K562 (cell line): ENCODE results near the gene PRF1. TPM values are rescaled to one million over a fixed set of nuclear protein-coding genes. Genes with fewer than 3 reads are reported as not detected.

ENCODE experiments used
- ATAC-seq: fragments of 200-7000 bp; cut with Tn5 transposase; 3 replicates; pipeline ENCODE4 v1.9.1; 2020; ENCODE audit warnings: moderate library complexity
- BruUV-seq: library from RNA; stranded (reverse); fragments of 400-500 nt; replicated peaks from 2 replicates; lab custom pipeline; 2021; lab: Mats Ljungman, UMichigan
- CTCF ChIA-PET: fragments of 300-600 bp; formaldehyde crosslinking; extraction: SDS; loops from one replicate; lab custom pipeline; 2021; ENCODE audit warnings: low intra/inter-chr PET ratio; lab: Yijun Ruan, JAX
- POLR2A ChIA-PET: fragments of 300-600, 350-650 bp; sonication (Branson Sonifier 250); formaldehyde crosslinking; extraction: SDS; loops from one replicate; lab custom pipeline; 2021; ENCODE audit warnings: antibody characterized with exemption, inconsistent platforms; lab: Yijun Ruan, JAX
- DNase-seq, 4 experiments: peaks; one replicate each; pipeline versions ENCODE4 v3.0.0 to v3.0.0-alpha.2; 2011 to 2018; ENCODE audit warnings: low spot score in 3 of 4, mixed read lengths in 3 of 4; ENCODE audit errors: extremely low read depth in 1 of 4
- FAIRE-seq: peaks from 2 replicates; lab custom pipeline; 2011; peaks lifted over from hg19 to GRCh38; lab: Jason Lieb, UNC
- H2AFZ ChIP-seq: 2 replicates; pipeline ENCODE4 v1.6.0; 2011; ENCODE audit warnings: low read depth, low read length, control low read depth, inconsistent platforms
- H3K27ac ChIP-seq: fragments of 200-600 bp; 3 replicates; pipeline ENCODE4 v1.8.0; 2011; ENCODE audit warnings: low read depth, mild to moderate bottlenecking, control low read depth, inconsistent platforms, low read length, moderate library complexity, mixed read lengths; ENCODE audit errors: extremely low read depth
- H3K27me3 ChIP-seq, 2 experiments: fragments of 300-600 bp in 1 of 2; 2 replicates in 1 of 2; 3 replicates in 1 of 2; pipeline versions ENCODE4 v1.6.0 to v1.8.0; 2011; ENCODE audit warnings: inconsistent platforms in 2 of 2, low read length in 2 of 2, mild to moderate bottlenecking in 1 of 2, mixed read lengths in 1 of 2, moderate library complexity in 1 of 2; ENCODE audit not compliant: control insufficient read depth in 2 of 2, insufficient read depth in 2 of 2
- H3K36me3 ChIP-seq: fragments of 300-600 bp; 3 replicates; pipeline ENCODE4 v1.8.0; 2011; ENCODE audit warnings: mild to moderate bottlenecking, low read length, inconsistent platforms; ENCODE audit not compliant: control insufficient read depth, insufficient read depth
- H3K4me1 ChIP-seq, 2 experiments: fragments of 200-600 bp in 1 of 2; replicated peaks in 1 of 2; 2 replicates in 1 of 2; 3 replicates in 1 of 2; pipeline versions ENCODE4 v1.5.1 to v1.8.0; 2011; ENCODE audit warnings: inconsistent platforms in 2 of 2, low read length in 2 of 2, mild to moderate bottlenecking in 1 of 2, mixed read lengths in 1 of 2, moderate library complexity in 1 of 2; ENCODE audit not compliant: control insufficient read depth in 2 of 2, insufficient read depth in 2 of 2
- H3K4me2 ChIP-seq: 2 replicates; pipeline ENCODE4 v1.6.1; 2011; ENCODE audit warnings: low read length, control low read depth, inconsistent platforms, mixed read lengths; ENCODE audit not compliant: insufficient read depth
- H3K4me3 ChIP-seq: fragments of 200-600 bp; sonication (generic), shearing (Covaris generic); 2 replicates; pipeline ENCODE4 v1.5.1; 2016; ENCODE audit warnings: control low read depth, inconsistent platforms
- H3K79me2 ChIP-seq: fragments of 200-600 bp; 3 replicates; pipeline ENCODE4 v1.8.0; 2011; ENCODE audit warnings: low read length, inconsistent platforms; ENCODE audit not compliant: control insufficient read depth, insufficient read depth
- H3K9ac ChIP-seq, 2 experiments: 2 replicates each; pipeline versions ENCODE4 v1.6.0 to v1.6.1; 2011; ENCODE audit warnings: low read depth in 2 of 2, low read length in 2 of 2, control low read depth in 1 of 2, inconsistent platforms in 1 of 2, mild to moderate bottlenecking in 1 of 2, mixed read lengths in 1 of 2; ENCODE audit not compliant: insufficient read depth in 1 of 2
- H3K9me1 ChIP-seq: one replicate; pipeline ENCODE4 v1.6.0; 2011; ENCODE audit warnings: inconsistent platforms, mild to moderate bottlenecking, low read length, moderate library complexity; ENCODE audit not compliant: control insufficient read depth, insufficient read depth
- H3K9me3 ChIP-seq: replicated peaks from 2 replicates; pipeline ENCODE4 v1.5.1; 2011; ENCODE audit warnings: low read depth, low read length, inconsistent platforms; ENCODE audit not compliant: control insufficient read depth, insufficient read depth
- H4K20me1 ChIP-seq: replicated peaks from 2 replicates; pipeline ENCODE4 v1.6.1; 2011; ENCODE audit warnings: low read length, inconsistent platforms, mixed read lengths; ENCODE audit not compliant: control insufficient read depth, insufficient read depth
- BHLHE40 ChIP-seq: IDR thresholded peaks from 2 replicates; pipeline ENCODE4 v1.6.1; 2011; ENCODE audit warnings: low read length, improper control_type of control experiment
- CBFB ChIP-seq: sonication (generic); formaldehyde crosslinking; IDR thresholded peaks from 2 replicates; pipeline ENCODE4 v1.4.0; 2020; ENCODE audit warnings: mild to moderate bottlenecking, missing genetic modification reagents
- CGGBP1 ChIP-seq: fragments of 250-450 bp; sonication (Bioruptor Pico); IDR thresholded peaks from 2 replicates; pipeline ENCODE4 v1.9.0; 2021; ENCODE audit warnings: mild to moderate bottlenecking
- FIP1L1 ChIP-seq: fragments of 200-400 bp; formaldehyde crosslinking; IDR thresholded peaks from 2 replicates; pipeline ENCODE4 v1.6.1; 2018; ENCODE audit warnings: mild to moderate bottlenecking, low read depth, low read length; ENCODE audit not compliant: poor library complexity, severe bottlenecking
- HOXB6 ChIP-seq: fragments of 250-450 bp; sonication (Bioruptor Pico); IDR thresholded peaks from 2 replicates; pipeline ENCODE4 v1.5.1; 2022; ENCODE audit warnings: mild to moderate bottlenecking, borderline replicate concordance
- KAT2B ChIP-seq: IDR thresholded peaks from one replicate; pipeline ENCODE4 v1.6.1; 2012; ENCODE audit warnings: low read depth, mild to moderate bottlenecking, control low read depth, inconsistent platforms, low read length, moderate library complexity
- KLF10 ChIP-seq: fragments of 250-450 bp; sonication (Bioruptor Pico); IDR thresholded peaks from 2 replicates; pipeline ENCODE4 v1.6.1; 2021; ENCODE audit warnings: matching md5 sums
- MXI1 ChIP-seq: IDR thresholded peaks from 2 replicates; pipeline ENCODE4 v1.6.1; 2011; ENCODE audit warnings: low read depth, mild to moderate bottlenecking, improper control_type of control experiment, low read length
- PRMT5 ChIP-seq: sonication (generic); formaldehyde crosslinking; IDR thresholded peaks from 2 replicates; pipeline ENCODE4 v1.5.0; 2020; ENCODE audit warnings: missing genetic modification reagents
- PTBP1 ChIP-seq: fragments of 200-400 bp; formaldehyde crosslinking; IDR thresholded peaks from 2 replicates; pipeline ENCODE4 v1.6.1; 2017; ENCODE audit warnings: low read depth, low read length
- RAD51 ChIP-seq: fragments of 450-650 bp; IDR thresholded peaks from 2 replicates; pipeline ENCODE4 v1.7.1; 2016; ENCODE audit warnings: low read depth, mild to moderate bottlenecking, borderline replicate concordance
- SRSF3 ChIP-seq: fragments of 200-400 bp; formaldehyde crosslinking; IDR thresholded peaks from 2 replicates; pipeline ENCODE4 v1.6.1; 2016; ENCODE audit warnings: mild to moderate bottlenecking, low read length, moderate library complexity; ENCODE audit not compliant: insufficient read depth
- STAT6 ChIP-seq: sonication (generic); formaldehyde crosslinking; IDR thresholded peaks from 2 replicates; pipeline ENCODE4 v1.8.1; 2023; ENCODE audit warnings: mild to moderate bottlenecking, missing genetic modification reagents
- TFAM ChIP-seq: fragments of 250-450 bp; sonication (Bioruptor Pico); conservative IDR thresholded peaks from 2 replicates; pipeline ENCODE4 v1.5.0; 2021; ENCODE audit warnings: mild to moderate bottlenecking, moderate library complexity
- ZNF239 ChIP-seq: fragments of 250-450 bp; sonication (Bioruptor Pico); IDR thresholded peaks from 2 replicates; pipeline ENCODE4 v1.4.0; 2020; ENCODE audit warnings: mild to moderate bottlenecking
- WGBS: fragments of 100-300 bp; shearing (Covaris generic); methylation state at CpG from one replicate; pipeline ENCODE4 v1.1.6; 2016; ENCODE audit warnings: low coverage, mixed read lengths; ENCODE audit not compliant: insufficient coverage; ENCODE audit errors: missing lambda C conversion rate; 5-methylcytosine and 5-hydroxymethylcytosine counted together
- in situ Hi-C: fragments of 300-500 bp; cut with MboI; formaldehyde crosslinking; loops from 4 replicates; pipeline ENCODE4 v1.15.0; 2018; ENCODE audit warnings: inconsistent platforms, mixed read lengths
- intact Hi-C: fragments of 100-400 bp; cut with micrococcal nuclease; formaldehyde crosslinking; loops from 2 replicates; pipeline ENCODE4 v1.14.2; 2022
- polyA plus RNA-seq, 8 experiments: library from polyadenylated mRNA; depleted of rRNA in 4 of 8; stranded (reverse) in 5 of 8; unstranded in 3 of 8; fragments of >200 nt; fragmentation: Nextera tagmentation in 2 of 8; fragmentation: Illumina TruSeq in 1 of 8; extraction: Ambion mirVana in 2 of 8; extraction: Trizol in 1 of 8; gene quantifications; 2 replicates each; pipeline versions ENCODE4 v1.2.1 to v1.2.3, GENCODE V29; 2011 to 2014; ENCODE audit warnings: inconsistent platforms in 1 of 8, missing spikeins in 1 of 8
- total RNA-seq, 7 experiments: library from RNA; depleted of rRNA in 6 of 7; stranded (reverse); fragments of >200 nt in 6 of 7; fragmentation: Illumina TruSeq in 2 of 7; extraction: Trizol in 2 of 7; gene quantifications; 2 replicates each; pipeline versions ENCODE4 v1.2.1 to v1.2.3, GENCODE V29; 2011 to 2021; ENCODE audit warnings: low replicate concordance in 1 of 7

The PRF1 gene
- total and polyA plus RNA-seq, 9 of the 15 experiments (the other 6 are each of a cell fraction or from before 2014, with no cell fraction given) = 3.8 to 8.6 (median 6.3) TPM

GRCh38 chr10:70568781-70569495 is 33.6 kb downstream of the PRF1 start:
- ChIA-PET POLR2A (interaction anchor here (0.5 to 1.2 kb wide), 2 partner anchors 10 to 94 kb away, joined by 5 to 8 read pairs; no protein-coding TSS in a partner anchor), CTCF (interaction anchor here (0.7 kb wide), 1 partner anchor 1145 kb away, joined by 3 read pairs; no protein-coding TSS in a partner anchor)
- ATAC-seq = no peak
- Histone ChIP-seq H3K4me3 (no peak overlapping the region), H3K9me3 (no peaks in the 10 kb centered on the region), H3K4me2 (no peak overlapping the region), H2AFZ (no peak overlapping the region), H3K9ac (peak overlapping the region in 1 of 2 experiments; percentile 59; a peak in 1 of 4 replicates), H3K27me3 (no peaks in the 10 kb centered on the region), H3K36me3 (no peaks in the 10 kb centered on the region), H3K9me1 (no peaks in the 10 kb centered on the region), H3K4me1 (peaks cover 9 to 39% of the 10 kb centered on the region in 2 experiments), H3K79me2 (no peaks in the 10 kb centered on the region), H3K27ac (no peak overlapping the region), H4K20me1 (no peaks in the 10 kb centered on the region)
- DNase-seq = no peak
- TF ChIP-seq BHLHE40 = no peak
- TF ChIP-seq KLF10 (CRISPR knock-in tag) = no peak
- no peak for TF ChIP-seq PTBP1
- no peak for TF ChIP-seq PRMT5
- TF ChIP-seq STAT6 (CRISPR knock-in tag) = no peak
- TF ChIP-seq MXI1 = no peak
- TF ChIP-seq TFAM (CRISPR knock-in tag) = no peak
- TF ChIP-seq RAD51 = no peak
- TF ChIP-seq CGGBP1 (CRISPR knock-in tag) = no peak
- TF ChIP-seq KAT2B = no peak
- TF ChIP-seq FIP1L1 = no peak
- TF ChIP-seq ZNF239 (CRISPR knock-in tag) = no peak
- TF ChIP-seq SRSF3 = no peak
- TF ChIP-seq HOXB6 (CRISPR knock-in tag) = no peak
- no peak for TF ChIP-seq CBFB (CRISPR knock-in tag)
- no peak for FAIRE-seq
- 54% methylated on average over 7 of the region's 7 CpGs for WGBS
- intact Hi-C loops (no loop called here), in situ Hi-C loops (no loop called here)
- BruUV-seq = no TSS peak
